ENCODE results near the gene KCTD8. TPM values are rescaled to one million over a fixed set of nuclear protein-coding genes. Genes with fewer than 3 reads are reported as not detected.

KCTD8 gene
- total RNA-seq, 1 donor from 2014 or later, result 0.22 TPM

DNA sequence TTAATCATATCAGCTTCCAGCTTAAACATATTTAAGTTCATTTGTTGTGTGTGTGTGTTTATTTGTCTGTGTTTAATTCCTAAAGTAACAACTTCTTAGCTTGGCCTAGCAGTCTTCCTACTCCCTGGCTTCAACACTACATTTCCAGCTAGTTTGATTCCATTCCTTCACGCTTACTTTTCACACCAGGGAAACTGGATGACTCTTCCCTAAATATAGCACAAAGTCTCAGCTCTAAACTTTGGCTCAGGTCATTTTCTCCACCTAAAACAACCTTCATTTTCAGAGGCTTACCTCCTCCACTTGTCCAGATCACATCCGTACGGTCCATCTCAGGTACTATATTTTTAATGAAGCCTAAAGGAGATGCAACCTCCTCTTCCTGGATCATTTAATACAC, 94.4 kb downstream of the KCTD8 start:
- ATAC-seq, result no peak
- DNase-seq, result no peak
- intact Hi-C loops (cut with micrococcal nuclease), result no loop called here

DNA sequence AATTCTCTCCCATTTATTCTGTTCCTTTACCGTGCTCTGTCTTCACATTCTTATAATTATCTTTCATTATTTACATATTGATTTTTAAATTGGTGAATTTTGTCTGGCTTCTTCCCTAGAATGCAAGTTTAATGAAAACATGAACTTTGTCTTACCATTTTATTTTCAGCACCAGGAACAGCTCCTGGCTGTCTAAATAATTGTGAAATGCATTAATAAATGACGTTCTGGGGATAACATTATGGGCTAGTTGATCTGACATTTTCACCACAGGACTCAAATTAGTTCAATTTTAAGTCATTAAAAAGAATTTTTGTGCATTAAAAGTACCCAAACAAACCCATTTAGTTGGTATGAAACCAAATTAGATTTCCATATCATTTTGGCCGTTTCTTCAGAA, 97.5 kb downstream of the KCTD8 start:
- intact Hi-C loops (cut with micrococcal nuclease), result no loop called here
- no peak for ATAC-seq
- DNase-seq, result no peak

DNA sequence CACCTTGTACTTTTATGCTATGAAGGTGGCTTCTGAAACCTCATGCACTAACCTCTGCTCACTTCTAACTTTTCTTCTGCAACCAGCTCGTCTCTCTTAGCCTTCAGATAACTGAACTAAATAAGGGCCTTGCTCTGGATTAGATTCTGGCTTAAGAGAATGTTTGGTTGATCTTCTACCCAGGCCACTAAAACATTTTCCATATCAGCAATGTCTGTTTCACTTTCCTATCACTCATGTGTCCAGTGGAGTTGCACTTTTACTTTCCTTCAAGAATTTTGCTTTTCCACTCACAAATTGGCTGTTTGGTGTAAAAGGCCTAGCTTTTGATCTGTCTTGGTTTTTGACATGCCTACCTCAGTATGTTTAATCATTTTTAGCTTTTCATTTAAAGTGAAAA, 105.8 kb downstream of the KCTD8 start:
- no peak for ATAC-seq
- intact Hi-C loops (cut with micrococcal nuclease), result no loop called here
- no peak for DNase-seq

DNA sequence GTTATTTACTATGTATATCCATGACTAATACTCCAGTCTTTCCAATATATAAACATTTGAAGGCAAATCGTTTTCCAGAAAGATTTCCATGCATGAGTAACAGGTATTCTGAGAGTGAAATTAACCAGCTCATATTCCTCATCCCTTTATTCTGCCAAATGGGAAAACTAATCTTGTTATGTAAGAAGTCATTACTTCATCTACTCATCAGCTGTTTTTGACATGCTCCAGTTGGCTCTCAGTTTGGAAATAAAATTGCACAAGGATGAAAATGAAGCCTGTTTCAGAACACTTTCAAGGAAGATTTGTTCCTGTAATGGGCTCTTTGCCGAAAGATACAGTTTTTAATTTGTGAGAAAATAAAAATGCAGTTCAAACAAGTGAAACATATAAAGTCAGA, 121.9 kb downstream of the KCTD8 start:
- DNase-seq (no peak), ATAC-seq (peak; percentile 41)
- intact Hi-C loops (cut with micrococcal nuclease), result no loop called here

DNA sequence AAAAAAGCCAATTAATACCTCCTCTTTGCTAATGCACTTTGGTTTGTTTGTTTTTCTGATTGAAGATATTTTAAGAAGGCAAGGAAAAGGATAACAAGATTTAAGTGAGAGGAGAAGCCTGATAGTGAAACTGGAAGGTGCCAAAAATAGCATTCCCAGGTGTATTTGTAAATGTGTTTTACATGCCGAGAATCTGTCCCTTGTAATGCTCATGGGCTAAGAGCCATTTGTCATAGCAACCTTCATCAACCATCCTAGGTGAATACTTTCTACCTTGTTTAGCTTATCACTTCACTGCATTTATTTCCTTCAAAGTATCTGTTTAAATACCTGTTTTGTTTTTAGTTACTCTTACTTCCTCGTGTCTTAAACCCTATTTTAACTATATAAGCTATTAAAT, 127.8 kb downstream of the KCTD8 start:
- no peak for ATAC-seq
- intact Hi-C loops (cut with micrococcal nuclease), result no loop called here
- no peak for DNase-seq

DNA sequence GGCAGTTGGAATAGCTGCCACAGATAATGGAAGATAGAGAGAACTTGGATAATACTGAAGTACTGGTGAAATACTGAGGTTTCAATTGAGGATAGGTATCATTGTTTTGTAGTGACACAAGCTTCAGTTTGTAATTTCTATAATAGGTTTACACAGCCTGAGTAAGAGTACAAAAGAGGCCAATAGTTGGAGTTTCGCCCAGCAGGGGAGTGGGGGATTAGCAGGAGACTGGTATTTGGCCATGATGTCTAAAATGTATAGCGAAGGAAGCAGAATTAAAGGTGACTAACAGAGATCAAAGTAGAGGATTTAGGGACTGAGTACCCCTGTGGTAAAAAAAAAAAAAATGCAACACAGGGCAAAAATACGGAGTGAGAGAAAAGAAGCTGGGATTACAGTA, 129.5 kb downstream of the KCTD8 start:
- DNase-seq, result no peak
- no peak for ATAC-seq
- intact Hi-C loops (cut with micrococcal nuclease), result no loop called here

DNA sequence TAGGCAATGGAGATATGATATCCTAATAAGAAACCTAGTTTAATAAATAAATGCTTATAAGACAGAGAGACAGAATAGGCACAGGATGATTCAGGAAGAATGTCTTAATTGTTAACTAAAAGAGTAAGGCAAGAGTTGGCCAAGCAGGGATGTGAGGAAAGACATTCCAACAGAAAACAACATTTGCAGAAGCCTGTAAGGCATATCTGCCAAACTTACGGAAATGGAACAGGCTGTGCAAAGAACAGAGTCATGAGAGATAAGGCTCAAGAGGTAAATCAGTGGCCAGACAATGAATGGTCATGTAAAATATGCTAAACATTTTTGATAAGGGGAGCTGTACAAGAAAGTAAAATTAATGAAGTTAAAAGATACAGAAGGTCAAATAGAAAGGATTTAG, 134.9 kb downstream of the KCTD8 start:
- no peak for ATAC-seq
- intact Hi-C loops (cut with micrococcal nuclease), result no loop called here
- DNase-seq, result no peak

DNA sequence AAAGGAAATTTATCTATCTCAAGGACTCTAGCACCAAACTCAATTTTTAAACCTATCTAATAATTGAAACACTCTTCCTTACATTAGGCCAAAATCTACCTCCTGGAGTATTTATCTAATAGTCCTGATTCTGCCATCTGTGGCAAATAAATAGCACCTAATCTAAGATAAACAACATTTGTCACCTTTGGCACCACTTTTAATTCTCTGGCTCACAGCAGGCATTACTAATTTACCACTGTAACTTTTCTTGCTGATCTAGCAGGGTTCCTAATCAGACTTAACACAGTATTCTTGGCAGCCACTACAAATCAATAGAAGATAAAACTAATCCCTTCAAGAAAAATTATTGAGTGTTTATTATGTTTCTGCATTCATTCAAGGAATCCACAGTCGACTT, 161.1 kb downstream of the KCTD8 start:
- DNase-seq, result no peak
- intact Hi-C loops (cut with micrococcal nuclease), result no loop called here

DNA sequence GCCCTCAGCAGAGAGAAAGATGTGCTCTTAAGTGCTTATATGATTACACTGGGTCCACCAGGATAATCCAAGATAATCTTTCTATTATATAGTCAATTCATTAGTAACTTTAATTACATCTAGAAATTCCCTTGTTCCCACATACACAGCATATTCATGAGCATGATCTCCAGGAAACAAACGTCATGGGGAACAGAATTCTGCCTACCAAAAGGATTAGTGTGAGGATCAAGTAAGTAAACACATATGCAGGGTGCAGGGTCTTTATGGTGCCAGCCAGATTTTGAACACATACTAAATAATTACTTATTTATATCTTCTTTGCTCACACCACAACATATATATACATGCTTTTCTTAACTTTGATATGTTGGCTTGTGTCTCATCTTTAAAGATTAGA, 169.1 kb downstream of the KCTD8 start:
- intact Hi-C loops (cut with micrococcal nuclease), result no loop called here

More for the DNA sequence above, 161.1 kb downstream of the KCTD8 start:
- no peak for ATAC-seq

DNA sequence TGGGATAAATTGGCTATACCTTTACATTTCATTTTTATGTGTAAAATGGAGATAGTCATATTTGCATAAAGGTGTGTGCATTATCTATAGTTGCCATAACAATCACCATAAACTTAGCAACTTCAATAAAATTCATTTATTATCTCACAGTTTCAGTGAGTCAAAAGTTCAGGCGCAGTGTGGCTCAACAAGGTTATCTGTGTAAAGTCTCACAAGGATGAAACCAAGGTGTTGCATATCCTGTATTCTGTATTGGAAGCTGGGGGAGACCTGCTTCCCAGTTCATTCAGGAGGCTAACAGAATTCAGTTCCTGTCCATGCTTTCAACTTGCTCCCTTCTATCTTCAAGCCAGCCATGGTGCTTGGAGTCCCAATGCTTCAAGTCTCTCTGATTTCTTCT, 169.5 kb downstream of the KCTD8 start:
- no peak for DNase-seq
- intact Hi-C loops (cut with micrococcal nuclease), result no loop called here
- no peak for ATAC-seq

More for the DNA sequence above, 169.1 kb downstream of the KCTD8 start:
- no peak for ATAC-seq
- no peak for DNase-seq

DNA sequence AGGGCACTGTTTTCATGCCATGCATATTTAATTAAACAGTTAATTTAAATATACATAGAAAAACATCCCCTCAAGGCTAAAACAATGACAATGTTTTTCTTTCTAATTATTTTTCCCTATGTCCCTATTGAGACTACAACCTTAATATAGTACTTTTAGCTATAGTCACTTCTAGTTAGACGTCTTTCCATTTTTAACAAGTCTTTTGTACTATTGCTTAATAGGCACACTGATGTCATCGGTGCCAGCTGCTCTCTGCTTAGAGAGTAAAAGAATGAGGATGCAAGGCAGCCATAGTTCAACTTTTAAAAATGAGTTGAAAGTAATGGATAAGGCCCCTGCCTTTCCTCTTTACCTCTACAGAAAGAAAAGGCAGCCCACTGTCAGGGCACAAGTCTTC, 191.1 kb downstream of the KCTD8 start:
- ATAC-seq (no peak), DNase-seq (no peak)
- intact Hi-C loops (cut with micrococcal nuclease), result no loop called here

DNA sequence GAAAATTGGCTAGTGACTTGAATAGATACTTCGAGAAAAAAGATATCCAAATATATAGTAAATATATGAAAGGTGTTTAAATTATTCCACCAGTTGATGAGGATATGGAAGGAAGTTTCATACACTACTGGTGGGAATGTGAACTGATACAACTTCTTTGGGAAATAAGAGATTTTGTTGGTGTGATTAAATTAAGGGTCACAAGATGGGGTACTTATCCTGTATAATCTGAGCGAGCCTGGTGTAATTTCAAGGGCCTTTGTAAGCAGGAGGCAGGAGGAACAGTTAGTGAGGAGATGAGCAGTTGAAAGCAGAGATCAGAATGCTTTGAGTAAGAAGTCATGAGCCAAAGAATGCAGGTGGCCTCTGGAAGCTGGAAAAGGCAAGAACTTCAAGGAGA, 192.2 kb downstream of the KCTD8 start:
- ATAC-seq (no peak), DNase-seq (no peak)
- intact Hi-C loops (cut with micrococcal nuclease), result no loop called here

DNA sequence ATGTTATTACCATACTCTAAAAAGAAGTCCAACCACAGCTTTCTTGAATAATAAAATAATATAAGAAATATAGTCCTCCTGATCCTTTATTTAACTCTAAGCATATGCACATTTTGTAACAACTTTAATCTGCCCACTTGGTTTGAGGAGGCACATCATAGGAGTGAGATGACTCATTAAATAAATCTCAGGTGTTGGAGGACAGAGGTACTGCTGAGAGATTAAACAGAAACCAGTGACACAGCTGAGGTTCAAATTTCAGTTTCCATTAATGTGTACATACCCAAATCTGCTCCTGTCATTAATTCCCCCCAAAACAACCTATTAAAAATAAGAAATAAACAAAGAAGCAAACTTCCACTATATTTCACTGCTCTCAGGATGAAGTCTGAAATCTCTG, 211.0 kb downstream of the KCTD8 start:
- intact Hi-C loops (cut with micrococcal nuclease), result no loop called here
- ATAC-seq, result no peak
- DNase-seq, result no peak

DNA sequence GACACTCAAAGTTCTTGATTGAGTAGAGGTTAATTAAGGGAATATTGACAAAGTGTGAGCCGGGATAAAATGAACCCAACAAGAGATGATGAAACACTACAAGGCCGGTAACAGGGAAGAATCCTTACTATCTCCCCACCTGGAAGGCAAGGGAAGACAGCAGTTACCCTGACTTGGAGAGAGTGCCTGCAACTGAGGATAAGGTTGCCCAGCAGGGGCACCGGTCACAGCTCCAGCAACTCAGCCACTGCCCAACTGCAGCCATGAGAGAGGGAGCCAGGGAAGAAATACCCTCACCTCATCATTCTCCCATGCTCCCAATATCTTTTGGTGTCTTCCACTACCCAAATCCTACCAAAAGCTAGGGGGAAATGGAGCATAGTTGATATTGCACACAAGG, 212.7 kb downstream of the KCTD8 start:
- ATAC-seq (no peak), DNase-seq (no peak)
- intact Hi-C loops (cut with micrococcal nuclease), result no loop called here

DNA sequence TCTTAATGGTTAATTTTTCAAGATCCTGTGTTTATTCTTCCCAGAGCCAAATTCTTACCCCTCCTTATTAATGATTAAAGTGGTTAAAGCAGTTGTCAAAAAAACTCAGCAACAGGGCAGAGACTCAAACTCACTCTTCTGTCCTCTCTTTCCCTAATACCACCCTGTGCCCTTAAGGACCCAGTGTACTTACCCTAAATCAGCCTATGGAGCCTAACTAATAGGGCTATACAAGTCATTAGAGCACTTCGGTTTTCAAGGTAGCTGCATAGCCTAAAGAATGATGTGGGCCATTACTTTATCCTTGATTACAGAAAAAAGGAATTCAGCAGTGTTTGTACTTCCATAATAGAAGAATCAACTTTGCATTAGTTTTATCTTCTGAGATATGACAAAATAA, 216.3 kb downstream of the KCTD8 start:
- ATAC-seq, result no peak
- intact Hi-C loops (cut with micrococcal nuclease), result no loop called here
- DNase-seq, result no peak

DNA sequence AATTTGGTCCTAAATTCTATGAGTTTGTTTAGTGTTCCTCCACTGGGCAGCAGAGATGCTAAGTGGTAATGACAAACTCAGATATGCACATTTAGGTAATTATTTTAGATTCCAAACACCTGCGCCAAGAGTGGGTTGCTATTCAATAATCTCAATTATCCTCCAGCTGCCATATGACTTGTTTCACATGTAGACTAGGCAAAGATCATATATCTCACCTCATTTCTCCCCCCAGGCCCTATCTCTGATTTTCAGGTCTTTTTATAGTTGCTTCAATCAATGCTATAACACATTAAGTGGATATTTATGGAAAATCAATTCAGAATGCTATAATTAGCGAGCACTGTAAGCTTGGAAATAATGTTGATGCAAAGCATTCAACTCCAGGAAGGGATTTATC, 217.6 kb downstream of the KCTD8 start:
- no peak for DNase-seq
- ATAC-seq, result no peak
- intact Hi-C loops (cut with micrococcal nuclease), result no loop called here

DNA sequence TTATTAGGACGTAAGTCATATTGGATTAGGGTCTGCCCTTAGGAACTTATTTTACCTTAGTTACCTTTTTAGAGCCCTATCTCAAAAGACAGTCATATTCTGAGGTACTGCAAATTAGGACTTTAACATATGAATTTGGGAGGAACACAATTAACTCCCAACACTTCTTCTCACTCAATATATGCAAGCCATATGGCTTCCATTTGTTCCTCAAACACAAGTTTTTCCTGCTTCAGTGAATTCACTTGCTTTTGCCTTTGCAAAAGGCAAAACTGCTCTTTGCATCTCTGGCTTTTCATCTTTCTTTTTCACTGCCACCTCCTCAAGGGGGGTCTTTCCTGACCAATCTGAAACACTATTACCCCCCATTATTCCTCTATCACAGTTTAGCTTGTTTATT, 220.3 kb downstream of the KCTD8 start:
- no peak for ATAC-seq
- intact Hi-C loops (cut with micrococcal nuclease), result no loop called here
- no peak for DNase-seq

DNA sequence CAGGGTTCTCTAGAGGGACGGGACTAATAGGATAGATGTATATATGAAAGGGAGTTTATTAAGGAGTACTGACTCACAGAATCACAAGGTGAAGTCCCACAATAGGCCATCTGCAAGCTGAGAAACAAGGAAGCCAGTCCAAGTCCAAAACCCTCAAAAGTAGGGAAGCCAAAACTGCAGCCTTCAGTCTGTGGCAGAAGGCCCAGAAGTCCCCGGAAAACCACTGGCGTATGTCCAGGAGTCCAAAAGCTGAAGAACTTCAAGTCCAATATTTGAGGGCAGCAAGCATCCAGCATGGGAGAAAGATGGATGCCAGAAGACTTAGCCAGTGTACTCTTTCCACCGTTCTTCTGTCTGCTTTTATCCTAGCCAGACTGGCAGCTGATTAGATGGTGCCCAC, 227.2 kb downstream of the KCTD8 start:
- no peak for ATAC-seq
- intact Hi-C loops (cut with micrococcal nuclease), result no loop called here
- DNase-seq, result no peak

DNA sequence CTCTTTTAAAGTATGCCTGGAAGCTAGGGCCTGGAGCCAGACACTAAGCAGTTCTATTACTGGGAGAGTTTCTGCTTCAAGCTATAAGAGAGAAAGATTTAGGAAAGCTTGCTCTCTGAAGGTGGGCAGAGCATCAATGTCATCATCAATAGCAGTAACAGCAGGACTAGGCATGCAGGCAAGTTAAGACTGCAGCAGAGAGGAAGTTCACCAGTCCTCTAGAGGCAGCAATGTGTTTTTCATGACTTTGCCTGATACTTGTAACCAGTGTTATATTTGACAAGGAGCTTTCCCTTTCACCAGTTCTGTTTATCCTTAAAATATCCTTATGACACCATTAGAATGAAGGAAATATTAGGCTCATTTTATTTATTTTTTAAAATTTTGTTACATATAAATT, 237.9 kb downstream of the KCTD8 start:
- intact Hi-C loops (cut with micrococcal nuclease), result no loop called here
- ATAC-seq, result no peak
- DNase-seq, result no peak

DNA sequence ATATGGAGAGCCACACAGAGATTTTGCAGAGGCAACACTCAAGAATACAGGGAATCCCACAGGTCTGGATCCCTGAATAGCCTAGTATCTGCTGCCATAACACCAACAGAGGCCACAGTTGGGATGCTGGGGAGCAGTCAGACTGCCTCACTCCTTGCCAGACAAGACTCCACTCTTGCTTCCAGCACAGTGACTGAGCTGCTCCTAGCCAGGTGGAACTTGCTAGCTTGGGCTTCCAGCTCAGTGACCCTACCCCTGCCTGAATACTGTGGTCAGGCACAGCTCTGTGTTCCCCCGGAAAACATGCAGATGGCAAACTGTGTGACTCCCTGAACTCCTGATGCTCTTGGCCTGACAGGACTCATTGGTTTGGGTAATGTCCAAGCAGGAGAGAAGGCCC, 251.8 kb downstream of the KCTD8 start:
- DNase-seq, result no peak
- intact Hi-C loops (cut with micrococcal nuclease), result no loop called here
- ATAC-seq, result no peak

DNA sequence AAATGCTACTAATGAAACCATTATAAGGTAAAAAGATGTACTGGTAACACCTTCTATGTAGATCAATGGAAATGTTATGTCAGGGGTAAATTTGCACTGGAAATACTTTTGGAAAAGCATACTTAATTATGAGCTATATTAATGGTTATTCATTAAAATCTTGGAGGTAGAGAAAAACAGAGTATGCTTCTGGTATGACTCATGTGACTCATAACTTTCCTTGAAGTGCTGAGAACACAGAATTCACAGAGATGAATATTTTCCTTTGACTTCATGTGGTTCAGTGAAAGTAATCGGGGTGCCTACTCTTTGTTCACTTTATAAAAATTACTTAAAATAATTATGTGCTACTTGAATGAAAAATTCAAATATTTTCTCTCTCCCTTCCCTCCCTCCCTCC, 254.2 kb downstream of the KCTD8 start:
- intact Hi-C loops (cut with micrococcal nuclease), result no loop called here
- no peak for ATAC-seq
- DNase-seq, result no peak

DNA sequence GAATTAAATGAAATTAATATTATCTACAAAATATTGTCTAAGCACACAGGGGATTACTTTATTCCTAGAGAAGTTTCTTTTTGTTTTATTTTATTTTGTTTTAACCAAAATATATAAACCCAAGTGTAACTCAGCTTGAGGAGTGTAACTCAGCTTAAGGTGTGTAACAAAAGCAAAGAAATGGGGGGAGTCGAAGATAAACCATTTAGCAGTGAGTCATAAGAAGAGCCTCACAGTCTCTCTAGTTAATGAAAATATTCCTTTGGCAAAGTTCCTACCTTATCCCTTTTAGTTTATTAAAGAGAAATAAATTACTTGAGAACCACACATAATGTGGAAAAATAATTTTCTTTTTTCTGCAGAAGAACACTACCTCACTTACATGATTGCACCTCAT, 261.8 kb downstream of the KCTD8 start:
- intact Hi-C loops (cut with micrococcal nuclease), result no loop called here
- ATAC-seq (no peak), DNase-seq (no peak)

Data from left ventricle myocardium superior (tissue), 1 donor.